Fibroblast of the conjunctiva (primary cell): ENCODE data around the gene PPP2R5D.
"Not testable (repeated sequence)": the region's sequence is repeated elsewhere in the genome, so short reads cannot be mapped to it uniquely, and the experiment has no call there.

Experiments used
- DNase-seq: peaks from one replicate; pipeline ENCODE4 v3.0.0-alpha.2; 2010; ENCODE audit warnings: low read depth

The PPP2R5D gene

DNA sequence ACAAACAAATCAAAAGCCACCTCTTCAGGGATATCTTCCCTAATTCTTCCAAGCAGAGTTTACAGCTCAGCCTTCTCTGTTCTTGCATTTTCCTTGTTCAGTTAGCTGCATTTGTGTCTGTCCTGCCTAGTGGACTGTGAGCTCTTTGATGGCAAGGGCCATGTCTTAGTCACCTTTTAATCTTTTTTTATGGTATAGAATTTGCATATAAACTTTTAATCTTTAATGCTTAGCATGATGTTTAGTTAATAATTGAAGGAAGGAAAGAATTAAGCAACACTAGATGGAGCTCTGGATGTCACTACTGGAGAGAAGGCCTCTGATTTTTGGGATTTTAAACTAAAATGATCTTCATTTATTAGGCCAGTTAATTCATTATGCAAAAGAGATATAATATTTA is 12.1 kb downstream of the PPP2R5D start:
- no peak for DNase-seq

DNA sequence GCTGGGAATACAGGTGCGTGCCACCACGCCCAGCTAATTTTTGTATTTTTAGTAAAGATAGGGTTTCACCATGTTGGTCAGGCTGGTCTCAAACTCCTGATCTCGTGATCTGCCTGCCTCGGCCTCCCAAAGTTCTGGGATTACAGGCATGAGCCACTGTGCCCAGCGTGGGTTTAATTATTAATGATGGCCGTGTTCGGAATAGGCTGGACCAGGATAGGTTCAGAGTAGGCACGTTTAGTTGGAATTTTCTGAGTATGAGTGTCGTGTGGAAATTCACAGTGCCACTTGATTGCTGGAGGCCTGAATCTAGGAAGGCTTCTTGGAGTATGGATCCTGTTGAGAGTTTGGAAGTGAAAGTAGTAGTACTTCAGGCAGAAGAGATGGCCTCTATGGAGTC is 13.8 kb downstream of the PPP2R5D start:
- DNase-seq: not testable (repeated sequence)

DNA sequence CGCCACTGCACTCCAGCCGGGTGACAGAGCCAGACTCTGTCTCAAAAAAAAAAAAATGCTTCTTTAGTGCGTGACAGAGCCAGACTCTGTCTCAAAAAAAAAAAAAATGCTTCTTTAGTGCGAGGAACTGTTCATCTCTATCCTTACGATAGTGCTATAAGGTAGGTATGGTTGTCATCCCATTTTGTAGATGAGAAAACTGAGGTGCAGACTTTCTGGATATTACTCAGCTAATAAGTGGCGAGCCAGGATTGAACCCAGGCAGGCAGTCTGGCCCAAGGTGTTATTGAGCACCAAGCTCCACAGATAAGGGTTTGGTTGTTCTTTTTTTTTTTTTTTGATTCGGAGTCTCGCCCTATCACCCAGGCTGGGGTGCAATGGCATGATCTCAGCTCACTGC is 17.5 kb downstream of the PPP2R5D start:
- no peak for DNase-seq

DNA sequence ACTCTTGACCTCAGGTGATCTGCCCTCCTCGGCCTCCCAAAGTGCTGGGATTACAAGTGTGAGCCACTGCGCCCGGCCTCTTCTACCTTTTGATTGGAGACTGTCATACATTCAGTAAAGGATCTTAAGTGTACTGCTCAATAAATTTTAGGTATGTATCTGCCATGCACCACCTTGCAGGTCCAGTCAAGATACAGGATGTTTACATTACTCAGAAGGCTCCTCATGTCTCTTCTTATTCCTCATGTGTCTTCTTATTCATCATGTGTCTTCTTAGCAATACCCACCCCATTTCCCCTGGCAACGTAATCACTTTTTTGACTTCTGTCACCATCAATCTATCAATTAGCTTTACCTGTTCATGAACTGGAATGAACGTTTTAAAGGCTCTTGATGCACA is 21.5 kb downstream of the PPP2R5D start:
- no peak for DNase-seq

DNA sequence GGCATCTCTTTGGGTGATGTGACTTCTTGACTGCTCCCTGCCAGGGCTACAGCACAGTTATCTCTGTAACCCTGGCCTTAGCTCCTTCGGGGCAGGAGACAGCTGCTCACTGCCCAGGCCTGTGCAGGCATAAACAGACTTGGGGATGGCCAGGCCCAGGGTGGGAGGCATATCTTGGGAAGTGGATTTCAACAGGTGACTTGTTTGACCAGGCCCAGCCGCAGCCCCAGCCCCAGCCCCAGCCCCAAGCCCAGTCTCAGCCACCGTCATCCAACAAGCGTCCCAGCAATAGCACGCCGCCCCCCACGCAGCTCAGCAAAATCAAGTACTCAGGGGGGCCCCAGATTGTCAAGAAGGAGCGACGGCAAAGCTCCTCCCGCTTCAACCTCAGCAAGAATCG is 21.9 kb downstream of the PPP2R5D start:
- DNase-seq: no peak

DNA sequence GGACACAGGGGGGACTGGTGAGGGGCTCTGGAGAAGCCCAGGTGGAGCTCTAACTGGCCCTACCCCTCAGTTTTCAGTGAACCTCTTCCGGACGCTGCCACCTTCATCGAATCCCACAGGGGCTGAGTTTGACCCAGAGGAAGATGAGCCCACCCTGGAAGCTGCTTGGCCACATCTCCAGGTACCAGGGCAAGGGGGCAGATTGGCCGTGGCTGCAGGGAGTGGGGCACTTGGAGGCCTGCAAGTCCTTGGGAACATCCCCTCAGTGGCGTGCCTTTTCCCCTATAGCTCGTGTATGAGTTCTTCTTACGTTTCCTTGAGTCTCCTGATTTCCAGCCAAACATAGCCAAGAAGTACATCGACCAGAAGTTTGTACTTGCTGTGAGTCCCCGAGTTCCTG is 22.8 kb downstream of the PPP2R5D start:
- DNase-seq: no peak

DNA sequence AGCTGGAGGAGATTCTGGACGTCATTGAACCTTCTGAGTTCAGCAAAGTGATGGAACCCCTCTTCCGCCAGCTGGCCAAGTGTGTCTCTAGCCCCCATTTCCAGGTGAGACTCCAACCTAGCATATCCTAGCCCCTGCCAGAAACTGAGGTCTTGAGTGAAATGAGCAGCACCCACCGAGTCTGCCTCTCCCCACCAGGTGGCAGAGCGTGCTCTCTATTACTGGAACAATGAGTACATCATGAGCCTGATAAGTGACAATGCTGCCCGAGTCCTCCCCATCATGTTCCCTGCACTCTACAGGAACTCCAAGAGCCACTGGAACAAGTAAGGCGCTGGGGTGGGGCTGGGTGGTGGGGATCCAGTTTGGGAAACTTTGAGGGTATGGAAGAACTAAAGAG is 24.8 kb downstream of the PPP2R5D start:
- no peak for DNase-seq

DNA sequence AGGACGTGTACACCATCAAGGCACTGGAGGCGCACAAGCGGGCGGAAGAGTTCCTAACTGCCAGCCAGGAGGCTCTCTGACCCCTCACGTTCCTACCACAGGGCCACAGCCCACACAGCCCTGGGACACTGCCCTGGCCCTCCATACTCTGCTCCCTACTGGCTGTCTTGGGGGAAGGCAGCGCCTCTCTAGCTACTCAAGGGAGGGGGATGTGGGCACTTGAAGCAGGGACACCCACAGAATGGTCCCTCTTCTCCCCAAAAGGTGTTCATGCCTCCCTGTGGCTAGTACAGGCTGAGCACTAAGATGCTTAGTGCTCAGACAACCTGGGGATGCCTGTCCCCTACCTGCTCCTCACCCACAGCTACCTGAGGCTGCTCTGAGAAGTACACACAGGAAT is 26.8 kb downstream of the PPP2R5D start:
- DNase-seq: no peak

DNA sequence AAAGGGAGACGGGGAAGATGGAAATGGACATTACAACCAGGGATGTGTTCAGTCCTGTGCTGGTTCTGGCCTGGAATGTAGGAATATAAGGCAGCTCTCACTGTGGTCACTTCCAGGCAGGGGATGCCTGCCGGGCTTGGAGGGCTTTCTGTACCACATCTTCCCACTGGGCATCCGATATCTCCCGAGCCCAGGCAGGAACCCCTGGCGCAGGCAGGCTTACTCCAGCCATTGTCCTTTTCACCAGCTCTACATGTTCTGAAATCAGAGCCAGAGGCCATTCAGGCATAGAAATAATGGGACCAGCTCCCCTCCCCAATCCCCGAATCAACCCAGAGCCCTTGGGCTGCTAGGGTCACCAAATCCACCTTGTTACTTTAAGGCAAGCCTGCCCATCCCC is 28.0 kb downstream of the PPP2R5D start:
- DNase-seq: no peak

DNA sequence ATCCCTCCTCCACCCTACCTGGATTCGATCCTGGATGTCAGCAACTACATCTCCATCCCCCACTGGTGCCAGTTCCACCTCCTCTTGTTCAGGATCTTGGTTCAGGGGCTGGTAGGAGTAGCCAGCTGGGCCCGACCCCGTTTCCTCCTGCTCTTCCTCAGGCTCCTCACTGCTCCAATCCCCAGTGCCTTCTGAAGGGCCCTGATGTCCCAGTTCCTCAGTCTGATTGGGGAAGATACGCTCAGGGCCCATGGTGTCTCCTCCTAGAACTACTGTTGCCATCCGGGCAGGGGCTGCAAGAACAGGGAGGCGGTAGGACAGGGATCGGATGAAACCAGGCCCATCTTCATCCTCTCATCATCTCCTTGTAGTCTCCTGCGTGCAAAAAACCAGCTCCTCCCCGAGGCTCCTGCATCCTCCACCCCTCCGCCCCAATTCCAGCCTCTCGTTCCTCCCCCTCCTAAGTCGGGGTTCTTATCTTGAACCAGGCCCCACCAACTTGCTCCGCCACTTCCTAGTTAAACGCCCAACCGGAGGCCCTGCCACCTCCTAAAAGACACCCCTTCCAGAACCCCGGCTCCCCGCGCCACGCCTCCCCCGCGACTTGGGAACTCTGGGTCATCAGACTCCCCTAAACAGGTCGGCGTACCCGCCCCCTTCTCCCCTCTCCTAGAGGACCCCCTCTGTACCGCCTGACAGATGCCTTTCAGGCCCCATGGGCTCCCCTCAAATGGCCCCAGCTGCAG is 28.9 kb downstream of the PPP2R5D start:
- no peak for DNase-seq

DNA sequence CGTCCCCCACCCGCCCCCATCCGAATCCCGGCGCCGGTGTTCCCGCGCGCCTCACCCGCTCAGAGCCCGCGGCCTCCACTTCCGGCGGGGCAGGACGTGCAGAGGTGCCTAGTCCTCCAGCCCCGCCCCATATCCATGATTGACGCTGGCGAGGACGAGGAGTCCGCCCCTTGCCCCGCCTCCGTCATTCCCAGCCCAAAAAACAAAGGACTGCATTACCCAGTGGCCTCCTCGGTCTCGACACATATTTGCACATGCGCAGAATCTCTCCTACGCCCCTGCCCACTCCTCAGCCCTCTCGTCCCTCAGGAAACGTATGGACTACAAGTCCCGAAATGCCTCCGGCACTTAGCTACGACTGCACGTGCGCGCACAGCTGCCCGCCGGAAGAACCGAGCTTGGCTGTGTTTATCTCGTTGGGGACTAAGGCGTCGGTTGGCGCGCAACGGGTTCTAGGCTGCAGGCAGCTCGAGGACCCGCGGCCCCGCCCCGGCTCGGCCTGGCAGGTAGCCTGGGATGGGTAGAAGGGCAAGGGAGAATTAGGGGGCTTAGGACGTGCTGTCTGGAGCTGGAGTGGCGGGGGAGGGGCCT is 29.6 kb downstream of the PPP2R5D start, which contains the start of the genes KLHDC3 and MEA1:
KLHDC3 (plus strand) TSS at position 407 of the 591 bp plus-strand sequence. CDS start 2,944 bp downstream, outside the sequence.
MEA1 (minus strand) TSS at position 104 of the 591 bp plus-strand sequence. CDS start 133 bp downstream, outside the sequence.
- peak; percentile 100 for DNase-seq

DNA sequence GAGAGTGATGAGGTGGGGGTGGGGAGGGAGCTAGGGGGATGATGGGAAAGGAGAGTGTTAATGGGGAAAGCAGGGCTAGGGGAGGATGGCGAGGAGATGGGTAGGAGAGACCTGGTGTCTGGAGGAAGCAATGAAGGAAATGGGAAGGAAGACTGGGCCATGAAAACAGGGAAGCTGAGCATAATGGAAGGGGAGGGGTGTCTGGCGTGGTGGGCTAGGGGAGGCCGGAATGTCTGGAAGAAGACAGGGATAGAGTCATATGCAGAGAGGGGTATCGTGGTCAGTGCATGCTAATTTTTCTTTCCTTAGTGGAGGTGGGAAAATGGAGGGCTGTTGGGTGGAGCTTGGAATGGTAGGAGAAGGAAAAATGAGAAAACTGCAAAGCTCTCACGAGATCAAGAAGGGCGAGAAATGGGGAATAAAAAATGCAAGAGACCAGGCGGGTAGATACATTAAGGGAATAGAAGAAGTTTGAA is 30.1 kb downstream of the PPP2R5D start:
- DNase-seq: no peak

DNA sequence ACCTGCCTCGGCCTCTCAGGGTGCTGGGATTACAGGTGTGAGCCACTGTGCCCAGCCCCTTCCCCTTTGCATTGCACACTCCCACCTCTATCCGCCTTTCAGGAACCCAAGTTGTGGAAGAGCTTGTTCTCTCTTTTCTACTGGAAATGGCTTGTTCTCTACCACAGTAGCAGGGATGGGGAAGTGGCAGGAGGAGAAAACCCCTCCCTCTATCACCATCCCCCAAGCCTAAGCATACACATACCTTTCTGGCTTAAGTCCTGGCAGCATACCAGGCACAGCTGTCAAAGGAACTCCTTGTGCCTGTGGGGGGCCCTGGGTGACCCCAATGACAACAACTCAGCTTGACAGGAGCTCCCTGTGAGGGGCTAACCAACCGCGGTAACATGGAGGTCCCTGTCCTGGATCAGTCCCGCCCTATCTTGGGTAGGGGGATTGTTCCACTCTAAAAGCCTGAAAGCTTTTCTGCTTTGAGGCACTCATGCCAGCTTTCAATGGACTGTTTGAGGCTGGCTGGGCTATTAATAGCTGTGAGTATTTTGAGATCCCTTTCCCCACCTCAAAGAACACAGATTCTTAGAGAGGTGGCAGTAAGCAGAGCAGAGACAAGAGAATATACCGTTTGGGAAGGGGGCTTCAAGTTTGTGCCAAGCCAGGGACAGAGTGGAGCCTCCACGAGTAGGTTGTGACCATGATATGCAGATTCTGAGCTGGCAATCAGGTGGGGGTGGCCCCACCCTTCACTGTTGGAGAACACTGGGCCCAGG is 32.0 kb downstream of the PPP2R5D start:
- DNase-seq: no peak

DNA sequence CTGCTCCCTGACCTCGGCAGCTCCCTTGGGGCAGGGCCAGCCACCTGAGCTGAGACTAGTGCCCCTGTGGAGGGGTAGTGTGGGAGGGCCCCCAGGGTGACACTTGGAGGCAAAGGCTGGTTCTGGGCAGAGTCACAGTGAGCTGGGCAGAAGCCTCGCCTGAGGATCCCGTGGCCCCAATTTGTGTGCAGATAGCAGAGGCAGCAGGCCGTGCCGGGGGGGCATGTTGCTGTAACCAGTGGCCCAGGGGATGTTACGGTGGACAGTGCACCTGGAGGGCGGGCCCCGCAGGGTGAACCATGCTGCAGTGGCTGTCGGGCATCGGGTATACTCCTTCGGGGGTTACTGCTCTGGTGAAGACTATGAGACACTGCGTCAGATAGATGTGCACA is 32.6 kb downstream of the PPP2R5D start:
- no peak for DNase-seq

DNA sequence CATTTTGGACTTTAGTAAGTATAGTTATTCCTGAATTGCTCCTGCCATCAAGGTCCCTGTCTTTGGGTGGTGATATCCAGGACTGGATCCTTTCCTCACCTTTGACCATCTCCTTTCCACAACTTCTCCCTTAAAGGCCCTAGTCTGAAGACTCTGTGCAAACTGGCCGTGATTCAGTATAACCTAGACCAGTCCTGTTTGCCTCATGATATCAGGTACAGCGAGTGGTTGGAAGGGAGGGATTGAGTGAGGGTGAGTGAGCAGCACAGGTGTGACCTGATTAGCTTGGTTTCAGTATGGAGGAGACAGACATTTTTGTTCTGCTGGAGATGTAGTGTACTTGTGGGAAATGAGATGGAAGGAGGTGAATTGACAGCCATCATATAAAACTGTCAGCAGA is 34.8 kb downstream of the PPP2R5D start:
- no peak for DNase-seq

DNA sequence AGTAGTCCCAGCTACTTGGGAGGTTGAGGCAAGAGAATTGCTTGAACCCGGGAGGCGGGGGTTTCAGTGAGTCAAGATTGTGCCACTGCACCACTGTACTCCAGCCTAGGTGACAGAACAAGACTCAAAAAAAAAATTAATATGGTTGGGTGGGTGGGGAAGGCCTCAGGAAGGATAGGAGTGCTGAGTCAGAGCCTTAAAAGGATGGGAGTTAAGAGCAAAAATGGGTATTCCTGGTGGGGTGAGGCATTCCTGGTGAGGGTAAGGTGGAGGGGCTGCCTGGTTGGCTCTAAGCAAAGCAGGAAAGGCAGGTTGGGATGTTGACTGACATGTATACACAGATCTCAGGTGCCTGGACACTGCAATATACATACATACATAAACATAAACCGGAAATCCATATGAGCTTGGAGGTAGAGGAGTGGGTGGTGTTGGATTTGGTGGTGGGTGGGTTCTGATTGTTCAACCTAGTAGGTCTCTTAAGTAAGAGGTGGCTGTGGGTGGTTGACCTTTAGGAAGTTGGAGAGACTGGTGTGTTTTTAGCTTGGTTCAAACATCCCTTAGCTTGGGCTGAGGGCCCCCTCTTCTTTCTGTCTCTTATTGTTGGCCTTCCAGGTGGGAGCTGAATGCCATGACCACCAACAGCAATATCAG is 35.8 kb downstream of the PPP2R5D start:
- DNase-seq: no peak

DNA sequence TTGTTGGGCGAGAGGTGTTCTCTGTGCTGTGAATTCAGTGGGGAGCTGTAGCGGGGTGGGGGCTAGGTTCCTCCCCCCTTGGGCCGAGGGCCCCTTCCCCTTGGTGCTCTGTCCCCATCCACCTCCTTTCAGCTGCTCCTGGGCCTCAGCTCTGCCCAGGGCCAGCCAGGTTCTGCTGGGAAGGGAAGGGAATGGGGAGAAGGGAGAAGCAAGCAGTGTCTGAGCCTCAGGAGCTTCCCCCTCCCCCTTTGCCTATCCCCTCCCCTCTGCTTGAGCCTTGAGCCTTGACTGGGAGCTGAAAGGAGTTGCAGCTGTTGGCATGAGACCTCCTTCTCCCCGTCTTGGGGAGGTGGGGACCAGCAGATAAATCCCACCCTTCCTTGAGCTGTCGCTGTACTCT is 36.5 kb downstream of the PPP2R5D start:
- DNase-seq: no peak

DNA sequence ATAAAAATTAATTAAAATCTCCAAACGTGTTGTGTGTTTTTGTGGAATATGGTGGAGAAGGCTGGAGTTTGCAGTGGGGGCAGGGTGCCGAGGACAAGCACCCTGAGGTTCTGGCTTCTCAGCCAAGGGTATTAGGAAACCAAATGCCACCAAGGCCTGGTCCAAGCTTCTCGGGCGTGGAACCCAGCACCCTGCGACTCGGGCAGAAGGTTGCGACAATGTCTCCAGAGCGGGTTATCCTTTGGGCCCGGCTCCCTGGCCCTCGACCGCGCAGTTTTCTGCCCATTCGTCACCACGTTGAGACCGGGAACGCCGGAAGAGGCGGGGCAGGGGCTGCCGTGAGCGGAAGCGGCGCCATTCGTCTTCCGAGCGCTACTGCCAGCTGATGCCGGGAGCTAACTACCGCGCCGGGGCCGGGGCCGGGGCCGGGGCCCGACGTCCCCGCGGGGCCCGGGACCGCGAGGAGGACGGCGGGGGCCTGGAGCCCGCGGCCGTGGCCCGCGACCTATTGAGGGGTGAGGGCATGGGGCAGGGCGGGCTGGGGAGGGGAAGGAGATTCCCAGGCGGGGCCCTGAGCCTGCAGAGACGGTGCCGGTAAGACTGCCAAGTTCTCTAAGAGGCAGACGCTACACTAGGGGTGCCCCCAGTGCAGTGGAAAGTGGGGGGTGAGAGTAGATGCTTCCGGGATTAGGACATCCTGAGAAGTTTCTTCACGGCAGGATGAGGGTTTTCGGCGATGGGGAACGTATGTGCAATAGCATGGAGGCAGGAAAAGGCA is 37.1 kb downstream of the PPP2R5D start, which contains the start of gene RRP36:
RRP36 (plus strand) TSS at position 354 of the 778 bp plus-strand sequence; CDS start at position 386, 32 bp downstream.
- peak; percentile 32 for DNase-seq

DNA sequence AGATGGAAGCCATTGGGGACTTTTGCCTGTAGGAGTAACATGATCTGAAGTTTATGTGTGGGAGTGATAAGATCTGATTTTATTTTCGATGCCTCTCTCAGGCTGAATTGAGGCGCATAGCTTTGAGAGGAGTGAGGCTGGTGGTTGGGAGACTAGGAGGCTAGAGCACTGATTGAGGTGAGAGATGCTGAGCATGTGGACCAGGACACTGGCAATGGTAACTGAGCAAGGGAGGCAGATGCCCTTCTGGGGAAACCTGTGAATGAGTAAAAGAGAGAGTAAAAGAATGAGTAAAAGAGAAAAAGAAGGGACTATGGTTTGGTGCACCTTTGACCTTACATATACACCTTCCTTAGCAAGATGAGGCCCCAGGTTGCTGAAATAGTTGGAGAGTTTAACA is 40.1 kb downstream of the PPP2R5D start:
- no peak for DNase-seq

DNA sequence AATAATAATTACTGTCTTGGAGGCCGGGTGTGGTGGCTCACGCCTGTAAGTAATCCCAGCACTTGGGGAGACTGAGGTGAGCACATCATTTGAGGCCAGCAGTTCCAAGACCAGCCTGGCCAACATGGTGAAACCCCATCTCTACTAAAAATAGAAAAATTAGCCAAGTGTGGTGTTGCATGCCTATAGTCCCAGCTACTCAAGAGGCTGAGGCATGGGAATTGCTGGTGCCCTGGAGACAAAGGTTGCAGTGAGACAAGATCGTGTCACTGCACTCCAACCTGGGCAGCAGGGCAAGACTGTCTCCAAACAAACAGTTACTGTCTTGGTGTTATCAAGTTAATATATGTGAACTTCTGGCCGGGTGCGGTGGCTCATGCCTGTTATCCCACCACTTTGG is 42.0 kb downstream of the PPP2R5D start:
- DNase-seq: no peak

DNA sequence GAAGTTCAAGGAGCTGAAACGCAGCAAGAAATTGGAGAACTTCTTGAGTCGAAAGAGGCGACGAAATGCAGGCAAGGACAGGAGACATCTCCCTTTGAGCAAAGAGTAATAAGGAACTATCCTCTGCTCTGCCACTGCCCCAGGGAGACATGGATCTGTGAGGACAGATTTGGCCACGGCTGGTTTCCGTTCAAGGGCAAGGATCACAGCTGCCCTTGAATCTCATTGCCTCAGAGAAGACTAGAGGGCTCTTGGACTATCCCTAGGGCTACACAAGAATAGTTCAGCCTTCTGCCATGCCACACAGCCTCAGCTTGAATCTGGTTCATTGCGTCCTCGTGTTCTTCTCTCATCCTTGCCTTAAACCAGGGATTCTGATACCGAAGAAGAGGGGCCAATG is 44.8 kb downstream of the PPP2R5D start:
- DNase-seq: no peak
